HUES64 (cell line): Measurements from ENCODE around the gene WFDC12.
"Not testable (repeated sequence)": the region's sequence is repeated elsewhere in the genome, so short reads cannot be mapped to it uniquely, and the experiment has no call there.

Experiments used
- H3K27ac ChIP-seq: 2 replicates; pipeline ENCODE4 v1.7.0; 2013; ENCODE audit warnings: low read depth, low read length, inconsistent platforms
- H3K27me3 ChIP-seq: 2 replicates; pipeline ENCODE4 v1.6.1; 2013; ENCODE audit warnings: mild to moderate bottlenecking, low read length; ENCODE audit not compliant: insufficient read depth
- H3K36me3 ChIP-seq: 2 replicates; pipeline ENCODE4 v1.6.1; 2013; ENCODE audit warnings: mild to moderate bottlenecking, low read length; ENCODE audit not compliant: insufficient read depth
- H3K4me1 ChIP-seq: 2 replicates; pipeline ENCODE4 v1.6.1; 2013; ENCODE audit warnings: mild to moderate bottlenecking, low read length, moderate library complexity; ENCODE audit not compliant: insufficient read depth
- H3K4me3 ChIP-seq: 2 replicates; pipeline ENCODE4 v1.5.1; 2013; ENCODE audit warnings: mild to moderate bottlenecking, low read length, moderate library complexity
- H3K9ac ChIP-seq: 2 replicates; pipeline ENCODE4 v1.6.1; 2013; ENCODE audit warnings: mild to moderate bottlenecking, low read depth, low read length
- H3K9me3 ChIP-seq: 2 replicates; pipeline ENCODE4 v1.6.1; 2013; ENCODE audit warnings: low read depth, low read length; ENCODE audit not compliant: insufficient read depth
- WGBS: fragments of 150-250, 120-280 bp; methylation state at CpG from one replicate; pipeline ENCODE4 v1.1.7; 2013; ENCODE audit warnings: missing lambda C conversion rate; 5-methylcytosine and 5-hydroxymethylcytosine counted together

The WFDC12 gene

GRCh38 chr20:45149062-45149461 lies 24.8 kb upstream of the WFDC12 start:
- no peak overlapping the region for H3K9ac ChIP-seq
- no peak overlapping the region for H3K4me3 ChIP-seq
- no peaks in the 10 kb centered on the region for H3K36me3 ChIP-seq
- H3K4me1 ChIP-seq = no peaks in the 10 kb centered on the region
- no peaks in the 10 kb centered on the region for H3K9me3 ChIP-seq
- H3K27me3 ChIP-seq = peaks cover 5% of the 10 kb centered on the region; the same call in 1 of the 2 replicates
- no peak overlapping the region for H3K27ac ChIP-seq
- WGBS = 93% methylated on average over 3 of the region's 3 CpGs

- no peaks in the 10 kb centered on the region for H3K9me3 ChIP-seq
- H3K27ac ChIP-seq = no peak overlapping the region
- WGBS = 89% methylated on average over 3 of the region's 4 CpGs
- H3K9ac ChIP-seq = no peak overlapping the region
- H3K4me3 ChIP-seq = no peak overlapping the region
- no peaks in the 10 kb centered on the region for H3K27me3 ChIP-seq
- H3K4me1 ChIP-seq = no peaks in the 10 kb centered on the region
- H3K36me3 ChIP-seq = no peaks in the 10 kb centered on the region
Observed at GRCh38 chr20:45140836-45141235, 16.6 kb upstream of the WFDC12 start.

GRCh38 chr20:45139733-45140375 lies 15.6 kb upstream of the WFDC12 start:
- 86% methylated on average over 5 of the region's 5 CpGs for WGBS
- not testable (repeated sequence) for H3K27ac ChIP-seq, H3K9ac ChIP-seq, H3K27me3 ChIP-seq, H3K36me3 ChIP-seq, H3K4me3 ChIP-seq, H3K4me1 ChIP-seq, H3K9me3 ChIP-seq

- Histone ChIP-seq H3K4me3 (no peak overlapping the region), H3K36me3 (no peaks in the 10 kb centered on the region), H3K27me3 (no peaks in the 10 kb centered on the region), H3K9me3 (no peaks in the 10 kb centered on the region), H3K4me1 (no peaks in the 10 kb centered on the region), H3K9ac (no peak overlapping the region), H3K27ac (no peak overlapping the region)
- WGBS = 62% methylated on average over 20 of the region's 20 CpGs
Observed at GRCh38 chr20:45138561-45139300, 14.5 kb upstream of the WFDC12 start.

- no peak overlapping the region for H3K9ac ChIP-seq
- H3K4me1 ChIP-seq = no peaks in the 10 kb centered on the region
- 89% methylated on average over 2 of the region's 2 CpGs for WGBS
- H3K27ac ChIP-seq = no peak overlapping the region
- H3K4me3 ChIP-seq = no peak overlapping the region
- no peaks in the 10 kb centered on the region for H3K27me3 ChIP-seq
- H3K36me3 ChIP-seq = no peaks in the 10 kb centered on the region
- no peaks in the 10 kb centered on the region for H3K9me3 ChIP-seq
Observed at GRCh38 chr20:45136911-45137310, 12.6 kb upstream of the WFDC12 start.

GRCh38 chr20:45128099-45128498 lies 3.8 kb upstream of the WFDC12 start:
- no peak overlapping the region for H3K4me3 ChIP-seq
- no peaks in the 10 kb centered on the region for H3K36me3 ChIP-seq
- no peaks in the 10 kb centered on the region for H3K4me1 ChIP-seq
- 84% methylated on average over 2 of the region's 2 CpGs for WGBS
- no peak overlapping the region for H3K27ac ChIP-seq
- H3K27me3 ChIP-seq = 0 out of 2 replicates have a peak, but pooled peaks cover 7% of the 10 kb centered on the region
- no peaks in the 10 kb centered on the region for H3K9me3 ChIP-seq
- H3K9ac ChIP-seq = no peak overlapping the region

GRCh38 chr20:45121388-45121787 lies 2.9 kb downstream of the WFDC12 start:
- Histone ChIP-seq H3K27me3 (no peaks in the 10 kb centered on the region), H3K36me3 (no peaks in the 10 kb centered on the region), H3K4me1 (no peaks in the 10 kb centered on the region), H3K27ac (no peak overlapping the region), H3K9ac (no peak overlapping the region), H3K9me3 (no peaks in the 10 kb centered on the region), H3K4me3 (no peak overlapping the region)
- 95% methylated on average over 2 of the region's 2 CpGs for WGBS

GRCh38 chr20:45119556-45120266 lies 4.6 kb downstream of the WFDC12 start:
- H3K27ac ChIP-seq = no peak overlapping the region
- H3K4me3 ChIP-seq = no peak overlapping the region
- no peaks in the 10 kb centered on the region for H3K36me3 ChIP-seq
- WGBS = 95% methylated on average over 2 of the region's 2 CpGs
- no peaks in the 10 kb centered on the region for H3K27me3 ChIP-seq
- peaks cover 3% of the 10 kb centered on the region; the same call in 1 of the 2 replicates for H3K4me1 ChIP-seq
- no peaks in the 10 kb centered on the region for H3K9me3 ChIP-seq
- H3K9ac ChIP-seq = no peak overlapping the region

- Histone ChIP-seq H3K27ac (no peak overlapping the region), H3K4me1 (peaks cover 3% of the 10 kb centered on the region; the same call in 1 of the 2 replicates), H3K36me3 (no peaks in the 10 kb centered on the region), H3K4me3 (no peak overlapping the region), H3K9me3 (no peaks in the 10 kb centered on the region), H3K9ac (no peak overlapping the region), H3K27me3 (no peaks in the 10 kb centered on the region)
- 100% methylated on average over 1 of the region's 2 CpGs for WGBS
Observed at GRCh38 chr20:45118028-45118427, 6.2 kb downstream of the WFDC12 start.

GRCh38 chr20:45117581-45117980 lies 6.7 kb downstream of the WFDC12 start:
- Histone ChIP-seq H3K27me3 (no peaks in the 10 kb centered on the region), H3K36me3 (no peaks in the 10 kb centered on the region), H3K4me3 (no peak overlapping the region), H3K9ac (no peak overlapping the region), H3K9me3 (no peaks in the 10 kb centered on the region), H3K4me1 (peaks cover 3% of the 10 kb centered on the region; the same call in 1 of the 2 replicates), H3K27ac (no peak overlapping the region)
- 91% methylated on average over 4 of the region's 4 CpGs for WGBS

GRCh38 chr20:45115829-45116228 lies 8.4 kb downstream of the WFDC12 start:
- 91% methylated on average over 4 of the region's 4 CpGs for WGBS
- peaks cover 7% of the 10 kb centered on the region; the same call in 1 of the 2 replicates for H3K4me1 ChIP-seq
- no peaks in the 10 kb centered on the region for H3K9me3 ChIP-seq
- H3K27ac ChIP-seq = no peak overlapping the region
- no peaks in the 10 kb centered on the region for H3K36me3 ChIP-seq
- H3K4me3 ChIP-seq = no peak overlapping the region
- H3K27me3 ChIP-seq = no peaks in the 10 kb centered on the region
- no peak overlapping the region for H3K9ac ChIP-seq
